K562 (cell line): ENCODE results near the gene PXDC1. TPM values are rescaled to one million over a fixed set of nuclear protein-coding genes. Genes with fewer than 3 reads are reported as not detected.

ENCODE experiments used
- ATAC-seq: fragments of 200-7000 bp; cut with Tn5 transposase; 3 replicates; pipeline ENCODE4 v1.9.1; 2020; ENCODE audit warnings: moderate library complexity
- BruUV-seq: library from RNA; stranded (reverse); fragments of 400-500 nt; replicated peaks from 2 replicates; lab custom pipeline; 2021; lab: Mats Ljungman, UMichigan
- CTCF ChIA-PET: fragments of 300-600 bp; formaldehyde crosslinking; extraction: SDS; loops from one replicate; lab custom pipeline; 2021; ENCODE audit warnings: low intra/inter-chr PET ratio; lab: Yijun Ruan, JAX
- POLR2A ChIA-PET: fragments of 300-600, 350-650 bp; sonication (Branson Sonifier 250); formaldehyde crosslinking; extraction: SDS; loops from one replicate; lab custom pipeline; 2021; ENCODE audit warnings: antibody characterized with exemption, inconsistent platforms; lab: Yijun Ruan, JAX
- DNase-seq, 4 experiments: peaks; one replicate each; pipeline versions ENCODE4 v3.0.0 to v3.0.0-alpha.2; 2011 to 2018; ENCODE audit warnings: low spot score in 3 of 4, mixed read lengths in 3 of 4; ENCODE audit errors: extremely low read depth in 1 of 4
- FAIRE-seq: peaks from 2 replicates; lab custom pipeline; 2011; peaks lifted over from hg19 to GRCh38; lab: Jason Lieb, UNC
- H2AFZ ChIP-seq: 2 replicates; pipeline ENCODE4 v1.6.0; 2011; ENCODE audit warnings: low read depth, low read length, control low read depth, inconsistent platforms
- H3K27ac ChIP-seq: fragments of 200-600 bp; 3 replicates; pipeline ENCODE4 v1.8.0; 2011; ENCODE audit warnings: low read depth, mild to moderate bottlenecking, control low read depth, inconsistent platforms, low read length, moderate library complexity, mixed read lengths; ENCODE audit errors: extremely low read depth
- H3K27me3 ChIP-seq, 2 experiments: fragments of 300-600 bp in 1 of 2; 2 replicates in 1 of 2; 3 replicates in 1 of 2; pipeline versions ENCODE4 v1.6.0 to v1.8.0; 2011; ENCODE audit warnings: inconsistent platforms in 2 of 2, low read length in 2 of 2, mild to moderate bottlenecking in 1 of 2, mixed read lengths in 1 of 2, moderate library complexity in 1 of 2; ENCODE audit not compliant: control insufficient read depth in 2 of 2, insufficient read depth in 2 of 2
- H3K36me3 ChIP-seq: fragments of 300-600 bp; 3 replicates; pipeline ENCODE4 v1.8.0; 2011; ENCODE audit warnings: mild to moderate bottlenecking, low read length, inconsistent platforms; ENCODE audit not compliant: control insufficient read depth, insufficient read depth
- H3K4me1 ChIP-seq, 2 experiments: fragments of 200-600 bp in 1 of 2; replicated peaks in 1 of 2; 2 replicates in 1 of 2; 3 replicates in 1 of 2; pipeline versions ENCODE4 v1.5.1 to v1.8.0; 2011; ENCODE audit warnings: inconsistent platforms in 2 of 2, low read length in 2 of 2, mild to moderate bottlenecking in 1 of 2, mixed read lengths in 1 of 2, moderate library complexity in 1 of 2; ENCODE audit not compliant: control insufficient read depth in 2 of 2, insufficient read depth in 2 of 2
- H3K4me2 ChIP-seq: 2 replicates; pipeline ENCODE4 v1.6.1; 2011; ENCODE audit warnings: low read length, control low read depth, inconsistent platforms, mixed read lengths; ENCODE audit not compliant: insufficient read depth
- H3K4me3 ChIP-seq: fragments of 200-600 bp; sonication (generic), shearing (Covaris generic); 2 replicates; pipeline ENCODE4 v1.5.1; 2016; ENCODE audit warnings: control low read depth, inconsistent platforms
- H3K79me2 ChIP-seq: fragments of 200-600 bp; 3 replicates; pipeline ENCODE4 v1.8.0; 2011; ENCODE audit warnings: low read length, inconsistent platforms; ENCODE audit not compliant: control insufficient read depth, insufficient read depth
- H3K9ac ChIP-seq, 2 experiments: 2 replicates each; pipeline versions ENCODE4 v1.6.0 to v1.6.1; 2011; ENCODE audit warnings: low read depth in 2 of 2, low read length in 2 of 2, control low read depth in 1 of 2, inconsistent platforms in 1 of 2, mild to moderate bottlenecking in 1 of 2, mixed read lengths in 1 of 2; ENCODE audit not compliant: insufficient read depth in 1 of 2
- H3K9me1 ChIP-seq: one replicate; pipeline ENCODE4 v1.6.0; 2011; ENCODE audit warnings: inconsistent platforms, mild to moderate bottlenecking, low read length, moderate library complexity; ENCODE audit not compliant: control insufficient read depth, insufficient read depth
- H3K9me3 ChIP-seq: replicated peaks from 2 replicates; pipeline ENCODE4 v1.5.1; 2011; ENCODE audit warnings: low read depth, low read length, inconsistent platforms; ENCODE audit not compliant: control insufficient read depth, insufficient read depth
- H4K20me1 ChIP-seq: replicated peaks from 2 replicates; pipeline ENCODE4 v1.6.1; 2011; ENCODE audit warnings: low read length, inconsistent platforms, mixed read lengths; ENCODE audit not compliant: control insufficient read depth, insufficient read depth
- KAT2B ChIP-seq: IDR thresholded peaks from one replicate; pipeline ENCODE4 v1.6.1; 2012; ENCODE audit warnings: low read depth, mild to moderate bottlenecking, control low read depth, inconsistent platforms, low read length, moderate library complexity
- PML ChIP-seq: IDR thresholded peaks from 2 replicates; pipeline ENCODE4 v1.6.1; 2012; ENCODE audit warnings: low read length, inconsistent platforms
- PTBP1 ChIP-seq: fragments of 200-400 bp; formaldehyde crosslinking; IDR thresholded peaks from 2 replicates; pipeline ENCODE4 v1.6.1; 2017; ENCODE audit warnings: low read depth, low read length
- RAD51 ChIP-seq: fragments of 450-650 bp; IDR thresholded peaks from 2 replicates; pipeline ENCODE4 v1.7.1; 2016; ENCODE audit warnings: low read depth, mild to moderate bottlenecking, borderline replicate concordance
- SIN3A ChIP-seq, 2 experiments: fragments of 150-350 bp in 1 of 2; IDR thresholded peaks; 2 replicates each; pipeline ENCODE4 v1.6.1; 2011 to 2016; ENCODE audit warnings: borderline replicate concordance in 2 of 2, low read depth in 2 of 2, low read length in 2 of 2, mild to moderate bottlenecking in 2 of 2, moderate library complexity in 2 of 2; ENCODE audit not compliant: control insufficient read depth in 1 of 2
- ZBTB12 ChIP-seq: fragments of 250-450 bp; sonication (Bioruptor Pico); IDR thresholded peaks from 2 replicates; pipeline ENCODE4 v1.4.0; 2020
- ZKSCAN8 ChIP-seq: fragments of 200-800 bp; sonication (Bioruptor generic); IDR thresholded peaks from 2 replicates; pipeline ENCODE4 v1.6.1; 2016; ENCODE audit warnings: missing genetic modification characterization, missing compliant biosample characterization
- ZNF324 ChIP-seq: fragments of 250-450 bp; sonication (Bioruptor Pico); IDR thresholded peaks from 2 replicates; pipeline ENCODE4 v1.4.0; 2020; ENCODE audit warnings: mild to moderate bottlenecking
- WGBS: fragments of 100-300 bp; shearing (Covaris generic); methylation state at CpG from one replicate; pipeline ENCODE4 v1.1.6; 2016; ENCODE audit warnings: low coverage, mixed read lengths; ENCODE audit not compliant: insufficient coverage; ENCODE audit errors: missing lambda C conversion rate; 5-methylcytosine and 5-hydroxymethylcytosine counted together
- in situ Hi-C: fragments of 300-500 bp; cut with MboI; formaldehyde crosslinking; loops from 4 replicates; pipeline ENCODE4 v1.15.0; 2018; ENCODE audit warnings: inconsistent platforms, mixed read lengths
- intact Hi-C: fragments of 100-400 bp; cut with micrococcal nuclease; formaldehyde crosslinking; loops from 2 replicates; pipeline ENCODE4 v1.14.2; 2022
- polyA plus RNA-seq, 8 experiments: library from polyadenylated mRNA; depleted of rRNA in 4 of 8; stranded (reverse) in 5 of 8; unstranded in 3 of 8; fragments of >200 nt; fragmentation: Nextera tagmentation in 2 of 8; fragmentation: Illumina TruSeq in 1 of 8; extraction: Ambion mirVana in 2 of 8; extraction: Trizol in 1 of 8; gene quantifications; 2 replicates each; pipeline versions ENCODE4 v1.2.1 to v1.2.3, GENCODE V29; 2011 to 2014; ENCODE audit warnings: inconsistent platforms in 1 of 8, missing spikeins in 1 of 8
- total RNA-seq, 7 experiments: library from RNA; depleted of rRNA in 6 of 7; stranded (reverse); fragments of >200 nt in 6 of 7; fragmentation: Illumina TruSeq in 2 of 7; extraction: Trizol in 2 of 7; gene quantifications; 2 replicates each; pipeline versions ENCODE4 v1.2.1 to v1.2.3, GENCODE V29; 2011 to 2021; ENCODE audit warnings: low replicate concordance in 1 of 7
- TF ChIP-seq, protein P1 (sequence below), 3 experiments: fragments of 200-800 bp in 1 of 3; sonication (Bioruptor generic) in 1 of 3; sonication (generic) in 1 of 3; formaldehyde crosslinking in 1 of 3; IDR thresholded peaks; 2 replicates each; pipeline versions ENCODE4 v1.6.1 to v1.8.0; 2016 to 2022; ENCODE audit warnings: mild to moderate bottlenecking in 2 of 3, missing compliant biosample characterization in 2 of 3, missing genetic modification characterization in 2 of 3, missing genetic modification reagents in 1 of 3
- TF ChIP-seq, protein P2 (sequence below): fragments of 250-450 bp; sonication (Bioruptor Pico); IDR thresholded peaks from 2 replicates; pipeline ENCODE4 v1.5.0; 2021
- TF ChIP-seq, protein P3 (sequence below): fragments of 450-650 bp; IDR thresholded peaks from 2 replicates; pipeline ENCODE4 v1.6.1; 2016; ENCODE audit warnings: antibody characterized with exemption
- TF ChIP-seq, protein P4 (sequence below): fragments of 200-400 bp; formaldehyde crosslinking; IDR thresholded peaks from 2 replicates; pipeline ENCODE4 v1.6.1; 2017; ENCODE audit warnings: mild to moderate bottlenecking, low read depth, low read length, moderate library complexity

Gene PXDC1
- total and polyA plus RNA-seq, 9 of the 15 experiments (the other 6 are each of a cell fraction or from before 2014, with no cell fraction given) = 0.09 to 0.33 (median 0.16) TPM; not detected in 5

DNA sequence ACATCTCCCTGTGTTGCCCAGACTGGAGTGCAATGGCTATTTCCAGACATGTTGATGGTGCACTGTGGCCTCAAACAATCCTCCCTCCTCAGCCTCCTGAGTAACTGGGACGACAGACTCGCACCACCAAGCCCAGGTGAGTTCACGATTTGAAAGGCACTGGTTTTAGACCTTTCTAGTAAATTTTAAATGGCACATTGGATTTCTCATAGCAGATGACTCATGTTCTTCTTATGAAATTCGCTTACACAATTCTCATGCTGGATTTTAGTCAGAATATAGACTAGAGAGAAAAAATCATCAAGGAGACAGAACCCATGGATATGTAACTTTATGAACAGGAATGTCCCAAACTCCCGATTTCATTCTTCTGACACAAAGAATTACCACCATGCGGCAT is 18.1 kb upstream of the PXDC1 start (continued):
- TF ChIP-seq, protein P1, sequence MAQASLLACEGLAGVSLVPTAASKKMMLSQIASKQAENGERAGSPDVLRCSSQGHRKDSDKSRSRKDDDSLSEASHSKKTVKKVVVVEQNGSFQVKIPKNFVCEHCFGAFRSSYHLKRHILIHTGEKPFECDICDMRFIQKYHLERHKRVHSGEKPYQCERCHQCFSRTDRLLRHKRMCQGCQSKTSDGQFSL (CRISPR knock-in tag; IDR thresholded peaks at IDR 0.05) = no peak
- TF ChIP-seq, protein P1 (tag; IDR thresholded peaks at IDR 0.05) = no peak
- TF ChIP-seq, protein P2, sequence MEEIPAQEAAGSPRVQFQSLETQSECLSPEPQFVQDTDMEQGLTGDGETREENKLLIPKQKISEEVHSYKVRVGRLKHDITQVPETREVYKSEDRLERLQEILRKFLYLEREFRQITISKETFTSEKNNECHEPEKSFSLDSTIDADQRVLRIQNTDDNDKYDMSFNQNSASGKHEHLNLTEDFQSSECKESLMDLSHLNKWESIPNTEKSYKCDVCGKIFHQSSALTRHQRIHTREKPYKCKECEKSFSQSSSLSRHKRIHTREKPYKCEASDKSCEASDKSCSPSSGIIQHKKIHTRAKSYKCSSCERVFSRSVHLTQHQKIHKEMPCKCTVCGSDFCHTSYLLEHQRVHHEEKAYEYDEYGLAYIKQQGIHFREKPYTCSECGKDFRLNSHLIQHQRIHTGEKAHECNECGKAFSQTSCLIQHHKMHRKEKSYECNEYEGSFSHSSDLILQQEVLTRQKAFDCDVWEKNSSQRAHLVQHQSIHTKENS (CRISPR knock-in tag) = no peak
- TF ChIP-seq, protein P3, sequence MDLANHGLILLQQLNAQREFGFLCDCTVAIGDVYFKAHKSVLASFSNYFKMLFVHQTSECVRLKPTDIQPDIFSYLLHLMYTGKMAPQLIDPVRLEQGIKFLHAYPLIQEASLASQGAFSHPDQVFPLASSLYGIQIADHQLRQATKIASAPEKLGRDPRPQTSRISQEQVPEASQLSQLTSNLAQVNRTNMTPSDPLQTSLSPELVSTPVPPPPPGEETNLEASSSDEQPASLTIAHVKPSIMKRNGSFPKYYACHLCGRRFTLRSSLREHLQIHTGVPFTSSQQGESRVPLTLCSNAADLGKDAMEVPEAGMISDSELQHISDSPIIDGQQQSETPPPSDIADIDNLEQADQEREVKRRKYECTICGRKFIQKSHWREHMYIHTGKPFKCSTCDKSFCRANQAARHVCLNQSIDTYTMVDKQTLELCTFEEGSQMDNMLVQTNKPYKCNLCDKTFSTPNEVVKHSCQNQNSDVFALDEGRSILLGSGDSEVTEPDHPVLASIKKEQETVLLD = no peak
- TF ChIP-seq PTBP1 (no peak), PML (no peak)

- Histone ChIP-seq H3K9ac (no peak overlapping the region), H4K20me1 (no peaks in the 10 kb centered on the region), H3K9me3 (no peaks in the 10 kb centered on the region), H3K4me1 (peaks cover 0 to 7% of the 10 kb centered on the region in 2 experiments; a peak in 1 of 5 replicates), H3K27ac (no peak overlapping the region), H3K79me2 (no peaks in the 10 kb centered on the region), H3K36me3 (no peaks in the 10 kb centered on the region), H3K4me2 (no peak overlapping the region), H2AFZ (no peak overlapping the region), H3K27me3 (peaks cover 49 to 57% of the 10 kb centered on the region in 2 experiments), H3K4me3 (no peak overlapping the region), H3K9me1 (no peaks in the 10 kb centered on the region)
- DNase-seq (no peak), FAIRE-seq (no peak), ATAC-seq (no peak)
- 0% methylated on average over 2 of the region's 2 CpGs for WGBS
- intact Hi-C loops (no loop called here), in situ Hi-C loops (no loop called here)
- no TSS peak for BruUV-seq
- POLR2A ChIA-PET = no interaction called here
- CTCF ChIA-PET = interaction anchor here (0.7 kb wide), 1 partner anchor 226 kb away, joined by 3 read pairs; no protein-coding TSS in a partner anchor
- TF ChIP-seq ZKSCAN8 (CRISPR knock-in tag) = no peak
- TF ChIP-seq ZBTB12 = no peak
- no peak for TF ChIP-seq SIN3A (IDR thresholded peaks at IDR 0.05; ENCODE audit: borderline replicate concordance in 2 of 2, control insufficient read depth in 1 of 2, low read depth in 2 of 2, low read length in 2 of 2)
- no peak for TF ChIP-seq RAD51
- TF ChIP-seq, protein P4, sequence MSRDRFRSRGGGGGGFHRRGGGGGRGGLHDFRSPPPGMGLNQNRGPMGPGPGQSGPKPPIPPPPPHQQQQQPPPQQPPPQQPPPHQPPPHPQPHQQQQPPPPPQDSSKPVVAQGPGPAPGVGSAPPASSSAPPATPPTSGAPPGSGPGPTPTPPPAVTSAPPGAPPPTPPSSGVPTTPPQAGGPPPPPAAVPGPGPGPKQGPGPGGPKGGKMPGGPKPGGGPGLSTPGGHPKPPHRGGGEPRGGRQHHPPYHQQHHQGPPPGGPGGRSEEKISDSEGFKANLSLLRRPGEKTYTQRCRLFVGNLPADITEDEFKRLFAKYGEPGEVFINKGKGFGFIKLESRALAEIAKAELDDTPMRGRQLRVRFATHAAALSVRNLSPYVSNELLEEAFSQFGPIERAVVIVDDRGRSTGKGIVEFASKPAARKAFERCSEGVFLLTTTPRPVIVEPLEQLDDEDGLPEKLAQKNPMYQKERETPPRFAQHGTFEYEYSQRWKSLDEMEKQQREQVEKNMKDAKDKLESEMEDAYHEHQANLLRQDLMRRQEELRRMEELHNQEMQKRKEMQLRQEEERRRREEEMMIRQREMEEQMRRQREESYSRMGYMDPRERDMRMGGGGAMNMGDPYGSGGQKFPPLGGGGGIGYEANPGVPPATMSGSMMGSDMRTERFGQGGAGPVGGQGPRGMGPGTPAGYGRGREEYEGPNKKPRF = no peak
- TF ChIP-seq ZNF324 (CRISPR knock-in tag) = no peak
- no peak for TF ChIP-seq KAT2B
Observed at GRCh38 chr6:3768502-3768901, 17.0 kb upstream of the PXDC1 start.
